B cell (primary cell): Measurements from ENCODE around the gene DCTD. TPM values are rescaled to one million over a fixed set of nuclear protein-coding genes. Genes with fewer than 3 reads are reported as not detected.

ENCODE experiments used
- ATAC-seq: fragments of 200-7000 bp; cut with Tn5 transposase; one replicate; pipeline ENCODE4 v1.10.0; 2021; ENCODE audit warnings: low read depth, mild to moderate bottlenecking, moderate number of reproducible peaks, moderate library complexity
- CTCF ChIA-PET: fragments of 350-600 bp; sonication (Branson Sonifier 250); formaldehyde crosslinking; loops from one replicate; lab custom pipeline; 2021; ENCODE audit warnings: antibody characterized with exemption, inconsistent platforms; lab: Charles Lee
- POLR2A ChIA-PET: fragments of 350-600 bp; sonication (Branson Sonifier 250); formaldehyde crosslinking; loops from one replicate; lab custom pipeline; 2021; ENCODE audit warnings: antibody characterized with exemption; lab: Charles Lee
- DNase-seq: peaks from one replicate; pipeline ENCODE4 v3.0.0; 2013
- H2AFZ ChIP-seq: 2 replicates; pipeline ENCODE4 v1.6.1; 2012; ENCODE audit warnings: mild to moderate bottlenecking, low read depth, low read length; ENCODE audit not compliant: insufficient read depth, poor library complexity, severe bottlenecking
- H3K27ac ChIP-seq, 2 donors: 1 replicate in 1 of 2; 2 replicates in 1 of 2; pipeline ENCODE4 v1.5.1; 2012 to 2013; ENCODE audit warnings: low read length in 2 of 2, mild to moderate bottlenecking in 2 of 2, moderate library complexity in 1 of 2
- H3K27me3 ChIP-seq, 4 experiments: fragments of 200-600 bp in 1 of 4; sonication (generic) in 1 of 4; replicated peaks in 1 of 4; 1 replicate in 2 of 4; 2 replicates in 2 of 4; pipeline versions ENCODE4 v1.6.1 to v1.7.0; 2013 to 2016; ENCODE audit warnings: low read length in 3 of 4, mild to moderate bottlenecking in 2 of 4, mixed read lengths in 1 of 4, moderate library complexity in 1 of 4; ENCODE audit not compliant: insufficient read depth in 4 of 4, control insufficient read depth in 3 of 4; ENCODE audit errors: control extremely low read depth in 1 of 4
- H3K36me3 ChIP-seq, 2 experiments: replicated peaks in 1 of 2; 1 replicate in 1 of 2; 2 replicates in 1 of 2; pipeline versions ENCODE4 v1.6.1 to v1.7.1; 2013; ENCODE audit warnings: low read length in 1 of 2; ENCODE audit not compliant: insufficient read depth in 2 of 2, control insufficient read depth in 1 of 2; ENCODE audit errors: control extremely low read depth in 1 of 2, extremely low read depth in 1 of 2
- H3K4me1 ChIP-seq, 2 donors: fragments of 200-600 bp in 1 of 2; sonication (generic) in 1 of 2; 1 replicate in 1 of 2; 2 replicates in 1 of 2; pipeline versions ENCODE4 v1.5.1 to v1.6.1; 2013 to 2017; ENCODE audit warnings: low read length in 2 of 2; ENCODE audit not compliant: control insufficient read depth in 2 of 2, insufficient read depth in 2 of 2
- H3K4me2 ChIP-seq: replicated peaks from 2 replicates; pipeline ENCODE3; 2012; ENCODE audit warnings: mild to moderate bottlenecking, low read depth, low read length; ENCODE audit not compliant: poor library complexity, severe bottlenecking
- H3K4me3 ChIP-seq, 5 experiments: fragments of 200-600 bp in 1 of 5; sonication (generic) in 1 of 5; 1 replicate in 3 of 5; 2 replicates in 2 of 5; pipeline versions ENCODE4 v1.5.1 to v1.7.0; 2011 to 2016; ENCODE audit warnings: low read length in 4 of 5, mild to moderate bottlenecking in 4 of 5, low read depth in 2 of 5, control low read depth in 1 of 5, moderate library complexity in 1 of 5; ENCODE audit not compliant: insufficient read depth in 1 of 5; ENCODE audit errors: control extremely low read depth in 1 of 5, extremely low read depth in 1 of 5
- H3K79me2 ChIP-seq: fragments of 200-600 bp; sonication (generic); one replicate; pipeline ENCODE4 v1.6.0; 2016; ENCODE audit warnings: low read length; ENCODE audit not compliant: control insufficient read depth, insufficient read depth
- H3K9ac ChIP-seq: fragments of 200-600 bp; sonication (generic); 2 replicates; pipeline ENCODE4 v1.6.1; 2017; ENCODE audit warnings: mild to moderate bottlenecking, low read length, moderate library complexity
- H3K9me3 ChIP-seq, 3 donors: one replicate each; pipeline versions ENCODE4 v1.6.1 to v1.7.1; 2013; ENCODE audit warnings: low read length in 2 of 3; ENCODE audit not compliant: control insufficient read depth in 2 of 3, insufficient read depth in 1 of 3; ENCODE audit errors: control extremely low read depth in 1 of 3
- H4K20me1 ChIP-seq: 2 replicates; pipeline ENCODE4 v1.6.0; 2012; ENCODE audit warnings: mild to moderate bottlenecking, low read length; ENCODE audit not compliant: insufficient read depth, control insufficient read depth, poor library complexity, severe bottlenecking
- H3K27ac Mint-ChIP-seq: one replicate; pipeline ENCODE4 v1.8.0; 2021; ENCODE audit warnings: mixed read lengths
- H3K27me3 Mint-ChIP-seq: one replicate; pipeline ENCODE4 v1.8.0; 2021; ENCODE audit warnings: mixed read lengths
- H3K4me1 Mint-ChIP-seq: one replicate; pipeline ENCODE4 v1.8.0; 2021; ENCODE audit warnings: mixed read lengths
- H3K4me3 Mint-ChIP-seq: one replicate; pipeline ENCODE4 v1.8.0; 2021; ENCODE audit warnings: mixed read lengths
- H3K9me3 Mint-ChIP-seq: one replicate; pipeline ENCODE4 v1.8.0; 2022; ENCODE audit warnings: mixed read lengths; ENCODE audit not compliant: insufficient read depth
- EZH2 ChIP-seq: IDR thresholded peaks from 2 replicates; pipeline ENCODE4 v1.6.1; 2012; ENCODE audit warnings: borderline replicate concordance, low read depth, mild to moderate bottlenecking, moderate library complexity, low read length; ENCODE audit not compliant: insufficient read depth, poor library complexity, severe bottlenecking
- WGBS: methylation state at CpG from one replicate; pipeline ENCODE4 v1.1.5; 2013; ENCODE audit warnings: missing lambda C conversion rate; ENCODE audit not compliant: insufficient coverage; 5-methylcytosine and 5-hydroxymethylcytosine counted together
- intact Hi-C: fragments of 100-400 bp; cut with micrococcal nuclease; formaldehyde crosslinking; loops from one replicate; pipeline ENCODE4 v1.10.0; 2022
- polyA plus RNA-seq: library from polyadenylated mRNA; depleted of rRNA; stranded (reverse); fragments of >200 nt; gene quantifications from 2 replicates; pipeline ENCODE4 v1.2.3, GENCODE V29; 2012
- total RNA-seq, 2 donors: library from RNA; stranded (reverse); fragments of 120-200 nt in 1 of 2; gene quantifications; 1 replicate in 1 of 2; 2 replicates in 1 of 2; pipeline versions ENCODE4 v1.2.3 to v1.2.4, GENCODE V29; 2013 to 2022
- TF ChIP-seq, protein P1 (sequence below): fragments of 200-600 bp; IDR thresholded peaks from one replicate; pipeline ENCODE4 v1.8.0; 2022; ENCODE audit warnings: antibody characterized with exemption, mild to moderate bottlenecking

DCTD gene
- total and polyA plus RNA-seq, 2 donors (not counting 1 experiment from before 2014, with no cell fraction given) = 61.0 to 75.8 TPM

DNA sequence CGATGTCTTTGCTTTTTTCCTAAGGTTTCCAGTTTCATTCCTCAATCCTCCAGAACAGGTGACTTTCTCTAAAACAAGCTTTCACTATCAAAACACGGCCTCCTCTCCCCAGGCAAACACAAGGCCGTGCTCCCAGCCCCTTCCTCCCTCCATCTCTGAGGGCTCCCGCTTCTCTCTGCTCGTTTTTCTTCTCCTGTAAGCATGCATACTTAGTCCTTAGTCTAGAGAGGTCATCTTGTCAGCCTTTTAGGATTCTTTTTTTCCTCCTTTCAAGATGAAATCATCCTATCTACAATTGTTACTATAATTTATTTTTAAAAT is 18.7 kb downstream of the DCTD start:
- H3K27ac Mint-ChIP-seq = no peak overlapping the region
- no peaks in the 10 kb centered on the region for H3K27me3 ChIP-seq
- WGBS = 96% methylated on average over 2 of the region's 5 CpGs
- H3K9me3 Mint-ChIP-seq = no peaks in the 10 kb centered on the region
- H3K4me1 ChIP-seq = no peaks in the 10 kb centered on the region
- peaks cover 12% of the 10 kb centered on the region for H4K20me1 ChIP-seq
- H3K9ac ChIP-seq = no peak overlapping the region
- no peak overlapping the region for H2AFZ ChIP-seq
- intact Hi-C loops = no loop called here
- no peak overlapping the region for H3K4me3 ChIP-seq
- DNase-seq = no peak
- CTCF ChIA-PET = interaction anchor here (0.7 kb wide), 1 partner anchor 20 kb away, joined by 5 read pairs; no protein-coding TSS in a partner anchor
- no peak overlapping the region for H3K4me3 Mint-ChIP-seq
- no peak overlapping the region for H3K27ac ChIP-seq
- H3K4me2 ChIP-seq = no peak overlapping the region
- no peak for TF ChIP-seq EZH2
- TF ChIP-seq, protein P1, sequence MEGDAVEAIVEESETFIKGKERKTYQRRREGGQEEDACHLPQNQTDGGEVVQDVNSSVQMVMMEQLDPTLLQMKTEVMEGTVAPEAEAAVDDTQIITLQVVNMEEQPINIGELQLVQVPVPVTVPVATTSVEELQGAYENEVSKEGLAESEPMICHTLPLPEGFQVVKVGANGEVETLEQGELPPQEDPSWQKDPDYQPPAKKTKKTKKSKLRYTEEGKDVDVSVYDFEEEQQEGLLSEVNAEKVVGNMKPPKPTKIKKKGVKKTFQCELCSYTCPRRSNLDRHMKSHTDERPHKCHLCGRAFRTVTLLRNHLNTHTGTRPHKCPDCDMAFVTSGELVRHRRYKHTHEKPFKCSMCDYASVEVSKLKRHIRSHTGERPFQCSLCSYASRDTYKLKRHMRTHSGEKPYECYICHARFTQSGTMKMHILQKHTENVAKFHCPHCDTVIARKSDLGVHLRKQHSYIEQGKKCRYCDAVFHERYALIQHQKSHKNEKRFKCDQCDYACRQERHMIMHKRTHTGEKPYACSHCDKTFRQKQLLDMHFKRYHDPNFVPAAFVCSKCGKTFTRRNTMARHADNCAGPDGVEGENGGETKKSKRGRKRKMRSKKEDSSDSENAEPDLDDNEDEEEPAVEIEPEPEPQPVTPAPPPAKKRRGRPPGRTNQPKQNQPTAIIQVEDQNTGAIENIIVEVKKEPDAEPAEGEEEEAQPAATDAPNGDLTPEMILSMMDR = no peak
- peaks cover 2 to 56% of the 10 kb centered on the region in 2 experiments for H3K36me3 ChIP-seq
- H3K79me2 ChIP-seq = peaks cover 6% of the 10 kb centered on the region
- no peaks in the 10 kb centered on the region for H3K27me3 Mint-ChIP-seq
- POLR2A ChIA-PET = no interaction called here
- ATAC-seq = no peak
- H3K4me1 Mint-ChIP-seq = no peaks in the 10 kb centered on the region
- no peaks in the 10 kb centered on the region for H3K9me3 ChIP-seq

DNA sequence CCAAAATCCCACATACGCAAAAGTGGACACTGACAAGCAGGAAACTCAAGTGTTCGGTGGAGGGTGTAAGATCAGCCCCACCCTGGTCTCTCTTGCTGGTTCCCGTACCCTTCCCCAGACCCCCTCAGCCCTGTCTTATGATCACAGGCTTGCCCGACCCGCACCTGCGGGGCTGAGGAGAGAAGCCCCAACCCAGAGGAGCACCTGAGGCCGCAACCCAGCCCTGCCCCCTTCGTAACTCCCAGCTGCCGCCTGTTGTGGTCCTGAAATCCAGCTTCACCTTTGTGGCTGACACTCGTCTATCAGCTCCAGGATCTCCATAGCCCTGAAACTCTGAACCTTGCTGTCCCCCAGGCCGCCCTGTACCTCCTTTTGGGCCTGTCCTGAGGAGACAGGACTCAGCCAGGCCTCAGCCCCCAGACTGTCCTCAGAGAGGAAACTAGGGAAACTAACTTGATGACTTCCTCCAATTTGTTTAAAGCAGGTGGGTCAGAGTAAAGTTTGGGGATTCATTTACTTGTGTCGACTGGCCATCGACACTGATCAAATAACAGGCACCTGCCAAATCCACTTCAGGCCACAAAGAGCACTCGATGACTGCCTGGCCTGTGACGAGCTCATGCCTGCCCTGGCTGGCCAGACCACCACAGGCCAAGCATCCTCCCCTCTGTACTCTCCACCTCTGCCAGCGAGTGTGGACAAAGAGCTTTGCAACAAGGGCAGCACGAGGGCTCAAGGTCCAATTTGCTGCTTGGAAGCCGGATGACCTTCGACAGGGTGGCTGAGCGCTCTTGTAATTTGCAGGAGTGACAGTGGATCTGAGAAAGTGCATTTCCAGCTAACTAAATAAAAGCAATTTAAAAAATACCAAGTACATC is 19.3 kb downstream of the DCTD start:
- H3K4me3 ChIP-seq = no peak overlapping the region
- Mint-ChIP-seq H3K27me3 (no peaks in the 10 kb centered on the region), H3K4me1 (no peaks in the 10 kb centered on the region), H3K4me3 (no peak overlapping the region), H3K27ac (no peak overlapping the region), H3K9me3 (no peaks in the 10 kb centered on the region)
- WGBS = 98% methylated on average over 16 of the region's 20 CpGs
- H3K36me3 ChIP-seq = peaks cover 2 to 56% of the 10 kb centered on the region in 2 experiments
- no peak overlapping the region for H3K4me2 ChIP-seq
- no peak for TF ChIP-seq EZH2
- TF ChIP-seq, protein P1 = no peak
- no peak overlapping the region for H2AFZ ChIP-seq
- ChIA-PET POLR2A (no interaction called here), CTCF (interaction anchor here (0.7 kb wide), 1 partner anchor 20 kb away, joined by 5 read pairs; no protein-coding TSS in a partner anchor)
- no peaks in the 10 kb centered on the region for H3K9me3 ChIP-seq
- DNase-seq = no peak
- intact Hi-C loops = no loop called here
- H3K27me3 ChIP-seq = no peaks in the 10 kb centered on the region
- peaks cover 6% of the 10 kb centered on the region for H3K79me2 ChIP-seq
- no peaks in the 10 kb centered on the region for H3K4me1 ChIP-seq
- ATAC-seq = no peak
- H3K27ac ChIP-seq = no peak overlapping the region
- H4K20me1 ChIP-seq = peaks cover 11% of the 10 kb centered on the region
- H3K9ac ChIP-seq = no peak overlapping the region
